Left forelimb (tissue), 1 donor: ENCODE results near the gene FAM3A.
"Not testable (repeated sequence)": the region's sequence is repeated elsewhere in the genome, so short reads cannot be mapped to it uniquely, and the experiment has no call there.

Source experiments
- DNase-seq: peaks from one replicate; pipeline ENCODE4 v3.0.0-alpha.2; 2018; ENCODE audit warnings: low spot score

The FAM3A gene

GRCh38 chrX:154515966-154516655 lies at the start of gene FAM3A:
Gene FAM3A, minus strand, starts transcription at chrX:154516232. Its CDS starts 460 bp downstream, at chrX:154515772.
- DNase-seq, result peak; percentile 94

GRCh38 chrX:154562295-154562694 lies 46.3 kb upstream of the FAM3A start:
- not testable (repeated sequence) for DNase-seq

- not testable (repeated sequence) for DNase-seq
These were observed 44.3 kb upstream of the FAM3A start for GRCh38 chrX:154560326-154560725.

- DNase-seq, result not testable (repeated sequence)
These were observed 42.9 kb upstream of the FAM3A start for GRCh38 chrX:154558896-154559295.

- not testable (repeated sequence) for DNase-seq
These were observed 42.1 kb upstream of the FAM3A start for GRCh38 chrX:154558060-154558690.

GRCh38 chrX:154552112-154552806 lies 36.2 kb upstream of the FAM3A start:
- DNase-seq, result not testable (repeated sequence)

GRCh38 chrX:154549766-154550165 lies 33.7 kb upstream of the FAM3A start:
- DNase-seq, result no peak

- DNase-seq, result no peak
These were observed 31.9 kb upstream of the FAM3A start for GRCh38 chrX:154548028-154548316.

GRCh38 chrX:154547245-154548027 lies 31.4 kb upstream of the FAM3A start, which contains the start of gene IKBKG:
Gene IKBKG, plus strand, starts transcription at chrX:154547620. Its CDS starts 4,383 bp downstream, at chrX:154552003.
- DNase-seq, result peak; percentile 93

GRCh38 chrX:154546354-154547244 lies 30.6 kb upstream of the FAM3A start, which contains the start of gene G6PD:
Gene G6PD, minus strand, starts transcription at chrX:154546846. Its CDS starts 691 bp downstream, at chrX:154546155.
- DNase-seq, result peak; percentile 90

GRCh38 chrX:154545673-154546274 lies 29.7 kb upstream of the FAM3A start:
- no peak for DNase-seq

- DNase-seq, result no peak
These were observed 26.8 kb upstream of the FAM3A start for GRCh38 chrX:154542723-154543424.

- DNase-seq, result no peak
These were observed 26.1 kb upstream of the FAM3A start for GRCh38 chrX:154541896-154542722.

- no peak for DNase-seq
These were observed 25.5 kb upstream of the FAM3A start for GRCh38 chrX:154541589-154541895.

GRCh38 chrX:154540897-154541535 lies 25.0 kb upstream of the FAM3A start:
- no peak for DNase-seq

GRCh38 chrX:154540365-154540764 lies 24.3 kb upstream of the FAM3A start:
- DNase-seq, result not testable (repeated sequence)

- DNase-seq, result no peak
These were observed 23.0 kb upstream of the FAM3A start for GRCh38 chrX:154539077-154539476.

- no peak for DNase-seq
These were observed 19.9 kb upstream of the FAM3A start for GRCh38 chrX:154535892-154536291.
